GM12873 (cell line): ENCODE data around the gene FXYD4.

Source experiments
- CTCF ChIP-seq: IDR thresholded peaks from 2 replicates; pipeline ENCODE4 v1.5.1; 2012; ENCODE audit warnings: low read depth, mild to moderate bottlenecking, moderate library complexity, low read length, control low read depth; ENCODE audit not compliant: insufficient read depth; ENCODE audit errors: missing control alignments

The FXYD4 gene

DNA sequence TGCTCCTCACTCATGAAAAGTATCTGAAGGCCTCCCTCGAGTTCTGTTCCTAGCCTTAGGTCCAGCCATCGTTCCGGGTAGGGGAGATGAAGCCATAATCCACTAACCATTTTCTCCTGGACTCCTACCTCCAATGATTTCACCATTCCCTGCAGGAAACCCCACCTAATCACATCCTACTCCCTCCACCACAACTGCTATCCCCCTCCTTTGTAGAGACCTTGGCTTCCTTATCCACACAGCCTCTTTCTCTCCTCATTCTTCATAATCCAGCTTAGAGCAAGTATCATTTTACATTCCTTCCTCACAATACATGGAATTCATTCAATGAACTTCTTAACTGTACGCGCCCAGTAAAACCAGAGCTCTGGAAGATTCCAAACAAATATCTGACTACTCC, 18.9 kb downstream of the FXYD4 start:
- TF ChIP-seq CTCF = no peak

DNA sequence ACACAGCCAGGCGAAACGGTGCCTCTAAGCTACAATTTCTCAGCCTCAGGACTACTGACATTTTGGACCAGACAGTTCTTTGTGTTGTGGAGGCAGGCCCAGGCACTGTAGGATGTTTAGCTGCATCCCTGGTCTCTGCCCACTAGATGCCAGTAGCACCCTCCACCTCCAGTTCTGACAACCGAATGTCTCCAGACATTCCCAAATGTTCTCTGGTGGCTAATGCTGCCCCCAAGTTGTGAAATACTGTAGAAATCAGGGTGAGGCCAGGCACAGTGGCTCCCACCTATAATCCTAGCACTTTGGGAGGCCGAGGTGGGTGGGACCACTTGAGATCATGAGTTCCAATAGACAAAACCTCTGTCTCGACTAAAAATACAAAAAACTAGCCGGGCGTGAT, 19.3 kb downstream of the FXYD4 start:
- TF ChIP-seq CTCF = peak; percentile 58

- no peak for TF ChIP-seq CTCF
Measured at GRCh38 chr10:43391496-43391895, 20.1 kb downstream of the FXYD4 start.

DNA sequence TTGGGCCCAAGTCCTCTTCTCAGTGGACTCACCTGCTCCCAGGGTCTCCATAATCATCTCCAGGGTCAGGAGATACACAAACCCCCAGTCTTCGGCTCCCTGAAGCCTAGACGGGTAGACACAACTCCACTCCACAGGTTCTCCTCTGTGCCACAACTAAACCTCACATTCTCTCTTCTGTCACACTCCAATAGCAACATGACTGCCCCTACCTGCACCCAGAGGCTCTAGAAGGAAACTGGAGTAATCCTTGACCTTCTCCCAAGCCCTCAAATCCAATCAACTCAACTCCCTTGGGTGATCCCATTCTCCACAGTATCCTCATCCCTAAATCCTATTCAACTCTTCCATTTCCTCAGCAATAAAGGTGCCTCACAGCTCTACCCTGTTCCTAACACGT, 21.3 kb downstream of the FXYD4 start:
- TF ChIP-seq CTCF = no peak

GRCh38 chr10:43393606-43394360, 22.3 kb downstream of the FXYD4 start:
- no peak for TF ChIP-seq CTCF

DNA sequence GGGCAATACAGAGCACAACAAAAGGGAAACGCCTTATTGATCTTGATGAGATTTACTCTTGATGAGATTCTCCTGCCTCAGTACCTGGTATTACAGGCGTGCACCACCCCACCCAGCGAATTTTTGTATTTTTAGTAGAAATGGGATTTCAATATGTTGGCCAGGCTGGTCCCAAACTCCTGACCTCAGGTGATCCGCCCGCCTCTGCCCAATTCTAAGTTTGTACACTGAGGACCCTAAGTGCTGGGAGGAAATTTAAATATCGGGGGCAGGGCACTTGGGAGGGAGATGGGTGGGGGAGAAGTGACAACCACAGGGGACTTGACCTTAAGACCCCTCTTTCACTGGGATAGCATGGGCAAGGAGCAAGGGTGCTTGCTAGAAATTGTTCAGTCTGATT, 23.4 kb downstream of the FXYD4 start:
- no peak for TF ChIP-seq CTCF

DNA sequence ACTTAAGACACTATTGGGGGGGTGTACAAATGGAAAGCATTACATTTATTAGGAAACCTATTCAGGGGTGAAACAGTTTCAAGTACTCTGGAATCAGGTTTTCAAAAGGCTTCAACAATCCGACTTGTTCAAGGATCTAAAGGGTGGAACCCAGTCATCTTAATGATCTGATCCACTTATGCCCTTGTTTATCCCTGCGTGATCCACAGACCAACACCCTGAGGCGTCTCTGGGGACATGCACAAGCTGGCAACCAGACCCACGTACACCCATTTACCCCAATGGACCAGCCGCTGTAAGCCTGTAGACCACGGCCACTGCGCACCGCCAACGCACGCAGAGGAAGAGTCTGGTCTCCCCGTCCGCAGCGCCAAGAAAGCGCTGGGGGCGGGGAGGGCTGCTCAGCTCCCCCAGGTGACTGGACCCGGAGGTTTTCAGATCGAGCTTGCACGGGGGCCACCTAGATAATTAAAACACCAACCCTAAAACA, 24.2 kb downstream of the FXYD4 start:
- TF ChIP-seq CTCF = no peak
